K562 (cell line): ENCODE measurements around the gene CRHR1. TPM values are rescaled to one million over a fixed set of nuclear protein-coding genes. Genes with fewer than 3 reads are reported as not detected.
"Not testable (repeated sequence)": the region's sequence is repeated elsewhere in the genome, so short reads cannot be mapped to it uniquely, and the experiment has no call there.

ENCODE experiments used
- ATAC-seq: fragments of 200-7000 bp; cut with Tn5 transposase; 3 replicates; pipeline ENCODE4 v1.9.1; 2020; ENCODE audit warnings: moderate library complexity
- BruUV-seq: library from RNA; stranded (reverse); fragments of 400-500 nt; replicated peaks from 2 replicates; lab custom pipeline; 2021; lab: Mats Ljungman, UMichigan
- CTCF ChIA-PET: fragments of 300-600 bp; formaldehyde crosslinking; extraction: SDS; loops from one replicate; lab custom pipeline; 2021; ENCODE audit warnings: low intra/inter-chr PET ratio; lab: Yijun Ruan, JAX
- POLR2A ChIA-PET: fragments of 300-600, 350-650 bp; sonication (Branson Sonifier 250); formaldehyde crosslinking; extraction: SDS; loops from one replicate; lab custom pipeline; 2021; ENCODE audit warnings: antibody characterized with exemption, inconsistent platforms; lab: Yijun Ruan, JAX
- DNase-seq, 4 experiments: peaks; one replicate each; pipeline versions ENCODE4 v3.0.0 to v3.0.0-alpha.2; 2011 to 2018; ENCODE audit warnings: low spot score in 3 of 4, mixed read lengths in 3 of 4; ENCODE audit errors: extremely low read depth in 1 of 4
- FAIRE-seq: peaks from 2 replicates; lab custom pipeline; 2011; peaks lifted over from hg19 to GRCh38; lab: Jason Lieb, UNC
- H2AFZ ChIP-seq: 2 replicates; pipeline ENCODE4 v1.6.0; 2011; ENCODE audit warnings: low read depth, low read length, control low read depth, inconsistent platforms
- H3K27ac ChIP-seq: fragments of 200-600 bp; 3 replicates; pipeline ENCODE4 v1.8.0; 2011; ENCODE audit warnings: low read depth, mild to moderate bottlenecking, control low read depth, inconsistent platforms, low read length, moderate library complexity, mixed read lengths; ENCODE audit errors: extremely low read depth
- H3K27me3 ChIP-seq, 2 experiments: fragments of 300-600 bp in 1 of 2; 2 replicates in 1 of 2; 3 replicates in 1 of 2; pipeline versions ENCODE4 v1.6.0 to v1.8.0; 2011; ENCODE audit warnings: inconsistent platforms in 2 of 2, low read length in 2 of 2, mild to moderate bottlenecking in 1 of 2, mixed read lengths in 1 of 2, moderate library complexity in 1 of 2; ENCODE audit not compliant: control insufficient read depth in 2 of 2, insufficient read depth in 2 of 2
- H3K36me3 ChIP-seq: fragments of 300-600 bp; 3 replicates; pipeline ENCODE4 v1.8.0; 2011; ENCODE audit warnings: mild to moderate bottlenecking, low read length, inconsistent platforms; ENCODE audit not compliant: control insufficient read depth, insufficient read depth
- H3K4me1 ChIP-seq, 2 experiments: fragments of 200-600 bp in 1 of 2; replicated peaks in 1 of 2; 2 replicates in 1 of 2; 3 replicates in 1 of 2; pipeline versions ENCODE4 v1.5.1 to v1.8.0; 2011; ENCODE audit warnings: inconsistent platforms in 2 of 2, low read length in 2 of 2, mild to moderate bottlenecking in 1 of 2, mixed read lengths in 1 of 2, moderate library complexity in 1 of 2; ENCODE audit not compliant: control insufficient read depth in 2 of 2, insufficient read depth in 2 of 2
- H3K4me2 ChIP-seq: 2 replicates; pipeline ENCODE4 v1.6.1; 2011; ENCODE audit warnings: low read length, control low read depth, inconsistent platforms, mixed read lengths; ENCODE audit not compliant: insufficient read depth
- H3K4me3 ChIP-seq: fragments of 200-600 bp; sonication (generic), shearing (Covaris generic); 2 replicates; pipeline ENCODE4 v1.5.1; 2016; ENCODE audit warnings: control low read depth, inconsistent platforms
- H3K79me2 ChIP-seq: fragments of 200-600 bp; 3 replicates; pipeline ENCODE4 v1.8.0; 2011; ENCODE audit warnings: low read length, inconsistent platforms; ENCODE audit not compliant: control insufficient read depth, insufficient read depth
- H3K9ac ChIP-seq, 2 experiments: 2 replicates each; pipeline versions ENCODE4 v1.6.0 to v1.6.1; 2011; ENCODE audit warnings: low read depth in 2 of 2, low read length in 2 of 2, control low read depth in 1 of 2, inconsistent platforms in 1 of 2, mild to moderate bottlenecking in 1 of 2, mixed read lengths in 1 of 2; ENCODE audit not compliant: insufficient read depth in 1 of 2
- H3K9me1 ChIP-seq: one replicate; pipeline ENCODE4 v1.6.0; 2011; ENCODE audit warnings: inconsistent platforms, mild to moderate bottlenecking, low read length, moderate library complexity; ENCODE audit not compliant: control insufficient read depth, insufficient read depth
- H3K9me3 ChIP-seq: replicated peaks from 2 replicates; pipeline ENCODE4 v1.5.1; 2011; ENCODE audit warnings: low read depth, low read length, inconsistent platforms; ENCODE audit not compliant: control insufficient read depth, insufficient read depth
- H4K20me1 ChIP-seq: replicated peaks from 2 replicates; pipeline ENCODE4 v1.6.1; 2011; ENCODE audit warnings: low read length, inconsistent platforms, mixed read lengths; ENCODE audit not compliant: control insufficient read depth, insufficient read depth
- CEBPG ChIP-seq, 3 experiments: fragments of 200-800 bp in 1 of 3; sonication (Bioruptor generic) in 1 of 3; sonication (generic) in 1 of 3; formaldehyde crosslinking in 1 of 3; IDR thresholded peaks in 2 of 3; conservative IDR thresholded peaks in 1 of 3; 2 replicates each; pipeline versions ENCODE4 v1.6.1 to v1.8.0; 2016 to 2022; ENCODE audit warnings: missing compliant biosample characterization in 2 of 3, missing genetic modification characterization in 2 of 3, mild to moderate bottlenecking in 1 of 3, missing genetic modification reagents in 1 of 3
- WGBS: fragments of 100-300 bp; shearing (Covaris generic); methylation state at CpG from one replicate; pipeline ENCODE4 v1.1.6; 2016; ENCODE audit warnings: low coverage, mixed read lengths; ENCODE audit not compliant: insufficient coverage; ENCODE audit errors: missing lambda C conversion rate; 5-methylcytosine and 5-hydroxymethylcytosine counted together
- in situ Hi-C: fragments of 300-500 bp; cut with MboI; formaldehyde crosslinking; loops from 4 replicates; pipeline ENCODE4 v1.15.0; 2018; ENCODE audit warnings: inconsistent platforms, mixed read lengths
- intact Hi-C: fragments of 100-400 bp; cut with micrococcal nuclease; formaldehyde crosslinking; loops from 2 replicates; pipeline ENCODE4 v1.14.2; 2022
- polyA plus RNA-seq, 8 experiments: library from polyadenylated mRNA; depleted of rRNA in 4 of 8; stranded (reverse) in 5 of 8; unstranded in 3 of 8; fragments of >200 nt; fragmentation: Nextera tagmentation in 2 of 8; fragmentation: Illumina TruSeq in 1 of 8; extraction: Ambion mirVana in 2 of 8; extraction: Trizol in 1 of 8; gene quantifications; 2 replicates each; pipeline versions ENCODE4 v1.2.1 to v1.2.3, GENCODE V29; 2011 to 2014; ENCODE audit warnings: inconsistent platforms in 1 of 8, missing spikeins in 1 of 8
- total RNA-seq, 7 experiments: library from RNA; depleted of rRNA in 6 of 7; stranded (reverse); fragments of >200 nt in 6 of 7; fragmentation: Illumina TruSeq in 2 of 7; extraction: Trizol in 2 of 7; gene quantifications; 2 replicates each; pipeline versions ENCODE4 v1.2.1 to v1.2.3, GENCODE V29; 2011 to 2021; ENCODE audit warnings: low replicate concordance in 1 of 7
- TF ChIP-seq, protein P1 (sequence below), 2 experiments: fragments of 450-650 bp in 1 of 2; sonication (generic) in 1 of 2; formaldehyde crosslinking in 1 of 2; IDR thresholded peaks in 1 of 2; conservative IDR thresholded peaks in 1 of 2; 2 replicates each; pipeline versions ENCODE4 v1.6.1 to v1.8.1; 2016 to 2023; ENCODE audit warnings: mild to moderate bottlenecking in 2 of 2, moderate library complexity in 2 of 2, inconsistent platforms in 1 of 2, missing genetic modification reagents in 1 of 2

CRHR1 gene
- total and polyA plus RNA-seq, 9 of the 15 experiments (the other 6 are each of a cell fraction or from before 2014, with no cell fraction given), result 0.05 TPM; not detected in 8

DNA sequence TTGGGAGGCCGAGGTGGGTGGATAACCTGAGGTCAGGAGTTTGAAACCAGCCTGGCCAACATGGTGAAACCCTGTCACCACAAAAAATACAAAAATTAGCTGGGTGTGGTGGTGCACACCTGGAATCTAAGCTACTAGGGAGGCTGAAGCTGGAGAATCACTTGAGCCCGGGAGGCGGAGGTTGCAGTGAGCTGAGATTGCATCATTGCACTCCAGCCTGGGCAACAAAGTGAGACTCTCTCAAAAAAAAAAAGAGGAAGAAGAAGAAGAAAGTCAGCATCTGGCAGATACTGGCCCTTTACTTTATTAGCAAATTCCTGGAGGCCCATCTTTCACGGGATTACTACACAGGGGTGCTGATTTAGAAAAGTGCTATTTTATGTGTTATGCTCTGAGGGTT is 39.3 kb upstream of the CRHR1 start:
- peaks cover 5 to 41% of the 10 kb centered on the region in 2 experiments; a peak in 3 of 5 replicates for H3K27me3 ChIP-seq
- ATAC-seq; H3K4me3 ChIP-seq; CTCF ChIA-PET; FAIRE-seq; in situ Hi-C loops; TF ChIP-seq CEBPG (CRISPR knock-in tag; IDR thresholded peaks at IDR 0.05): not testable (repeated sequence)
- 0% methylated on average over 4 of the region's 4 CpGs for WGBS
- TF ChIP-seq CEBPG (tag; conservative IDR thresholded peaks at IDR 0.05 in 1 of 2, IDR thresholded peaks at IDR 0.05 in 1 of 2), result peak in 1 of 2 experiments; percentile 52; a peak in 1 of 4 replicates
- TF ChIP-seq, protein P1, sequence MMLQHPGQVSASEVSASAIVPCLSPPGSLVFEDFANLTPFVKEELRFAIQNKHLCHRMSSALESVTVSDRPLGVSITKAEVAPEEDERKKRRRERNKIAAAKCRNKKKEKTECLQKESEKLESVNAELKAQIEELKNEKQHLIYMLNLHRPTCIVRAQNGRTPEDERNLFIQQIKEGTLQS (IDR thresholded peaks at IDR 0.05), result peak; percentile 38
- TF ChIP-seq, protein P1 (CRISPR knock-in tag; conservative IDR thresholded peaks at IDR 0.05), result not testable (repeated sequence)
- TF ChIP-seq, all 486 proteins: peak for 2; not testable (repeated sequence) for 484
- H3K9me1 ChIP-seq, H3K9me3 ChIP-seq, BruUV-seq, H3K36me3 ChIP-seq, intact Hi-C loops, H3K4me1 ChIP-seq, H3K9ac ChIP-seq, H4K20me1 ChIP-seq, POLR2A ChIA-PET, H3K79me2 ChIP-seq, H2AFZ ChIP-seq, H3K4me2 ChIP-seq, DNase-seq, H3K27ac ChIP-seq: not testable (repeated sequence)
